Stimulated activated CD4-positive, alpha-beta T cell treated with anti-CD3 and anti-CD28 coated beads, Interleukin-4, amount 100 ng/mL, for 48 hours (primary cell): ENCODE results near the gene PIMREG.

Experiments used
- DNase-seq, 2 donors: peaks; one replicate each; pipeline ENCODE4 v3.0.0-alpha.2; 2020; ENCODE audit warnings: low read depth in 2 of 2

PIMREG gene

GRCh38 chr17:6461792-6462524, 17.7 kb downstream of the PIMREG start:
- DNase-seq, result peak; percentile 6 to 27

GRCh38 chr17:6462692-6463091, 18.4 kb downstream of the PIMREG start:
- DNase-seq, result no peak

- DNase-seq, result no peak
Measured at GRCh38 chr17:6463616-6464445, 19.6 kb downstream of the PIMREG start.

- no peak for DNase-seq
Measured at GRCh38 chr17:6464446-6465041, 20.3 kb downstream of the PIMREG start.

- no peak for DNase-seq
Measured at GRCh38 chr17:6465206-6466003, 21.1 kb downstream of the PIMREG start.

GRCh38 chr17:6467567-6467966, 23.3 kb downstream of the PIMREG start:
- no peak for DNase-seq

GRCh38 chr17:6468051-6468790, 24.0 kb downstream of the PIMREG start:
- no peak for DNase-seq

GRCh38 chr17:6470146-6470718, 26.0 kb downstream of the PIMREG start:
- DNase-seq, result no peak

- no peak for DNase-seq
Measured at GRCh38 chr17:6470751-6471521, 26.7 kb downstream of the PIMREG start.

GRCh38 chr17:6471531-6472465, 27.5 kb downstream of the PIMREG start:
- DNase-seq, result no peak

GRCh38 chr17:6472517-6472916, 28.3 kb downstream of the PIMREG start:
- no peak for DNase-seq

- peak; percentile 48 to 65 for DNase-seq
Measured at GRCh38 chr17:6473128-6473767, 29.0 kb downstream of the PIMREG start.

- no peak for DNase-seq
Measured at GRCh38 chr17:6474376-6474775, 30.1 kb downstream of the PIMREG start.

GRCh38 chr17:6474906-6475305, 30.7 kb downstream of the PIMREG start:
- no peak for DNase-seq

GRCh38 chr17:6475411-6475810, 31.2 kb downstream of the PIMREG start:
- DNase-seq, result no peak

- DNase-seq, result no peak
Measured at GRCh38 chr17:6476076-6476809, 32.0 kb downstream of the PIMREG start.

GRCh38 chr17:6476810-6477179, 32.5 kb downstream of the PIMREG start:
- no peak for DNase-seq
